MM.1S (cell line): ENCODE results near the gene TOMT.

Experiments used
- DNase-seq: peaks from one replicate; pipeline ENCODE4 v3.0.0-alpha.2; 2015
- H2AFZ ChIP-seq: fragments of 300-600 bp; sonication (generic); 2 replicates; pipeline ENCODE4 v1.6.0; 2016; ENCODE audit warnings: antibody characterized with exemption, low read length
- H3F3A ChIP-seq: fragments of 300-600 bp; sonication (generic); 2 replicates; pipeline ENCODE4 v1.6.1; 2016; ENCODE audit warnings: mild to moderate bottlenecking, antibody characterized with exemption, low read length, moderate library complexity, mixed read lengths; ENCODE audit not compliant: insufficient read depth
- H3K27ac ChIP-seq: fragments of 300-600 bp; sonication (generic); 2 replicates; pipeline ENCODE4 v1.5.1; 2016; ENCODE audit warnings: mild to moderate bottlenecking, low read length
- H3K27me3 ChIP-seq: fragments of 300-600 bp; sonication (generic); replicated peaks from 2 replicates; pipeline ENCODE4 v1.6.0; 2016; ENCODE audit warnings: low read length; ENCODE audit not compliant: insufficient read depth
- H3K36me3 ChIP-seq: fragments of 300-600 bp; sonication (generic); replicated peaks from 2 replicates; pipeline ENCODE4 v1.6.1; 2016; ENCODE audit warnings: mild to moderate bottlenecking, low read length, mixed read lengths; ENCODE audit not compliant: insufficient read depth
- H3K4me1 ChIP-seq: fragments of 300-600 bp; sonication (generic); 2 replicates; pipeline ENCODE4 v1.6.1; 2016; ENCODE audit warnings: low read length, mixed read lengths
- H3K4me2 ChIP-seq: fragments of 300-600 bp; sonication (generic); 2 replicates; pipeline ENCODE4 v1.6.0; 2016; ENCODE audit warnings: low read depth, low read length
- H3K4me3 ChIP-seq: fragments of 300-600 bp; sonication (generic); 2 replicates; pipeline ENCODE4 v1.5.1; 2016; ENCODE audit warnings: low read length, mixed read lengths
- H3K79me2 ChIP-seq: fragments of 300-600 bp; sonication (generic); 2 replicates; pipeline ENCODE4 v1.6.1; 2016; ENCODE audit warnings: mixed run types, low read length, mixed read lengths
- H3K9ac ChIP-seq: fragments of 300-600 bp; sonication (generic); 2 replicates; pipeline ENCODE4 v1.6.1; 2016; ENCODE audit warnings: low read length, mixed read lengths
- H3K9me2 ChIP-seq: fragments of 300-600 bp; sonication (generic); replicated peaks from 2 replicates; pipeline ENCODE4 v1.6.1; 2016; ENCODE audit warnings: mild to moderate bottlenecking, low read length, mixed read lengths; ENCODE audit not compliant: insufficient read depth
- H3K9me3 ChIP-seq: fragments of 300-600 bp; sonication (generic); replicated peaks from 2 replicates; pipeline ENCODE4 v1.6.1; 2016; ENCODE audit warnings: mild to moderate bottlenecking, low read length, mixed read lengths; ENCODE audit not compliant: insufficient read depth
- H4K20me1 ChIP-seq: fragments of 300-600 bp; sonication (generic); 2 replicates; pipeline ENCODE4 v1.6.1; 2016; ENCODE audit warnings: mild to moderate bottlenecking, low read length, moderate library complexity, mixed read lengths; ENCODE audit not compliant: insufficient read depth
- EZH2 ChIP-seq: fragments of 300-600 bp; sonication (generic); optimal IDR thresholded peaks from 2 replicates; pipeline ENCODE3; 2017; ENCODE audit warnings: low read depth, mild to moderate bottlenecking, antibody characterized with exemption, low read length, mixed read lengths
- EZH2phosphoT487 ChIP-seq: fragments of 300-600 bp; sonication (generic); IDR thresholded peaks from 2 replicates; pipeline ENCODE4 v1.6.1; 2018; ENCODE audit warnings: antibody characterized with exemption, low read length
- TF ChIP-seq, protein P1 (sequence below): fragments of 300-600 bp; sonication (generic); IDR thresholded peaks from 2 replicates; pipeline ENCODE4 v1.5.1; 2016; ENCODE audit warnings: antibody characterized with exemption, low read length, mixed read lengths

Gene TOMT

GRCh38 chr11:72154816-72155215, 49.1 kb downstream of the TOMT start:
- Histone ChIP-seq H3K27me3 (no peaks in the 10 kb centered on the region), H3K9me3 (no peaks in the 10 kb centered on the region)

GRCh38 chr11:72155751-72156150, 50.0 kb downstream of the TOMT start:
- no peaks in the 10 kb centered on the region for H3K9me2 ChIP-seq
- no peak overlapping the region for H2AFZ ChIP-seq
- H3K27ac ChIP-seq, result no peak overlapping the region
- no peaks in the 10 kb centered on the region for H3K79me2 ChIP-seq
- no peaks in the 10 kb centered on the region for H3F3A ChIP-seq
- H3K36me3 ChIP-seq, result no peaks in the 10 kb centered on the region
- H3K9ac ChIP-seq, result no peak overlapping the region
- H3K27me3 ChIP-seq, result no peaks in the 10 kb centered on the region
- TF ChIP-seq, protein P1, sequence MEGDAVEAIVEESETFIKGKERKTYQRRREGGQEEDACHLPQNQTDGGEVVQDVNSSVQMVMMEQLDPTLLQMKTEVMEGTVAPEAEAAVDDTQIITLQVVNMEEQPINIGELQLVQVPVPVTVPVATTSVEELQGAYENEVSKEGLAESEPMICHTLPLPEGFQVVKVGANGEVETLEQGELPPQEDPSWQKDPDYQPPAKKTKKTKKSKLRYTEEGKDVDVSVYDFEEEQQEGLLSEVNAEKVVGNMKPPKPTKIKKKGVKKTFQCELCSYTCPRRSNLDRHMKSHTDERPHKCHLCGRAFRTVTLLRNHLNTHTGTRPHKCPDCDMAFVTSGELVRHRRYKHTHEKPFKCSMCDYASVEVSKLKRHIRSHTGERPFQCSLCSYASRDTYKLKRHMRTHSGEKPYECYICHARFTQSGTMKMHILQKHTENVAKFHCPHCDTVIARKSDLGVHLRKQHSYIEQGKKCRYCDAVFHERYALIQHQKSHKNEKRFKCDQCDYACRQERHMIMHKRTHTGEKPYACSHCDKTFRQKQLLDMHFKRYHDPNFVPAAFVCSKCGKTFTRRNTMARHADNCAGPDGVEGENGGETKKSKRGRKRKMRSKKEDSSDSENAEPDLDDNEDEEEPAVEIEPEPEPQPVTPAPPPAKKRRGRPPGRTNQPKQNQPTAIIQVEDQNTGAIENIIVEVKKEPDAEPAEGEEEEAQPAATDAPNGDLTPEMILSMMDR, result no peak
- no peak for TF ChIP-seq EZH2
- no peak for TF ChIP-seq EZH2phosphoT487
- H3K4me1 ChIP-seq, result no peaks in the 10 kb centered on the region
- no peaks in the 10 kb centered on the region for H3K9me3 ChIP-seq
- no peak overlapping the region for H3K4me3 ChIP-seq
- no peaks in the 10 kb centered on the region for H4K20me1 ChIP-seq
- no peak overlapping the region for H3K4me2 ChIP-seq
- DNase-seq, result no peak

More at GRCh38 chr11:72154816-72155215, 49.1 kb downstream of the TOMT start:
- no peak overlapping the region for H2AFZ ChIP-seq
- no peaks in the 10 kb centered on the region for H3F3A ChIP-seq
- no peaks in the 10 kb centered on the region for H3K9me2 ChIP-seq
- no peak overlapping the region for H3K4me2 ChIP-seq
- H3K79me2 ChIP-seq, result no peaks in the 10 kb centered on the region
- H3K27ac ChIP-seq, result no peak overlapping the region
- DNase-seq, result no peak
- TF ChIP-seq EZH2, result no peak
- TF ChIP-seq, protein P1, result no peak
- TF ChIP-seq EZH2phosphoT487, result no peak
- H4K20me1 ChIP-seq, result no peaks in the 10 kb centered on the region
- H3K4me1 ChIP-seq, result no peaks in the 10 kb centered on the region
- H3K9ac ChIP-seq, result no peak overlapping the region
- no peaks in the 10 kb centered on the region for H3K36me3 ChIP-seq
- H3K4me3 ChIP-seq, result no peak overlapping the region

DNA sequence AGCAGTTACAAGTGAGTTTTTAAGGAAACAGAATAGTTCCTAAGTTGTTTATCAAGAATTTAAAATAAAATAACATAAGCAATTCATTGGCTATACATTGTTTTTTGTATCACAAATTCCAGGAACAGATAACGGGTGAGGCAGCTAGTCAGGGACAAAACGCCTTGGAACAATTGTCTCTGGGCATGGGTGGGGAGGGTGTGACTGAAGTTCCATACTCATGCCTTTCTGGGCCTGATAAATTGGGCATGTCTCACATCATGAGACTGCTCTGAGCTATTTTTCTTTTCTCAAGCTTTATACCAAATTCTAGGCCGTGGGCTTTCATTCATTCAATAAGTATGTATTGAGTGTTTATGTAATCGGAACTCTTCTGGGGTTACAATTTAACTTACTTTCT, 51.4 kb downstream of the TOMT start:
- H4K20me1 ChIP-seq, result no peaks in the 10 kb centered on the region
- TF ChIP-seq, protein P1, result no peak
- TF ChIP-seq EZH2phosphoT487 (no peak), EZH2 (no peak)
- H3K79me2 ChIP-seq, result no peaks in the 10 kb centered on the region
- no peaks in the 10 kb centered on the region for H3K9me3 ChIP-seq
- no peaks in the 10 kb centered on the region for H3K36me3 ChIP-seq
- H3K9me2 ChIP-seq, result no peaks in the 10 kb centered on the region
- no peak for DNase-seq
- no peak overlapping the region for H3K4me3 ChIP-seq
- no peaks in the 10 kb centered on the region for H3K27me3 ChIP-seq
- H3K27ac ChIP-seq, result no peak overlapping the region
- H3K4me2 ChIP-seq, result no peak overlapping the region
- no peaks in the 10 kb centered on the region for H3K4me1 ChIP-seq
- H3K9ac ChIP-seq, result no peak overlapping the region
- H2AFZ ChIP-seq, result no peak overlapping the region
- H3F3A ChIP-seq, result no peaks in the 10 kb centered on the region
